GM23248 (cell line): ENCODE measurements around the gene TCF15.

Source experiments
- EZH2 ChIP-seq: fragments of 200-600 bp; sonication (generic); IDR thresholded peaks from 2 replicates; pipeline ENCODE4 v1.6.1; 2018; ENCODE audit warnings: antibody characterized with exemption, mild to moderate bottlenecking; ENCODE audit not compliant: insufficient read depth, poor library complexity, severe bottlenecking
- EZH2phosphoT487 ChIP-seq: fragments of 200-600 bp; sonication (generic); IDR thresholded peaks from 2 replicates; pipeline ENCODE4 v1.6.1; 2018; ENCODE audit warnings: antibody characterized with exemption, moderate library complexity, mild to moderate bottlenecking, low read depth; ENCODE audit not compliant: insufficient read depth

- TF ChIP-seq EZH2: no peak
- TF ChIP-seq EZH2phosphoT487: no peak
Measured at GRCh38 chr20:638579-638978, 28.5 kb upstream of the TCF15 start.
